Subcutaneous abdominal adipose tissue (tissue), 5 donors: ENCODE measurements around the gene IL4.
A peak's percentile ranks its signal among the peaks of the same experiment; 100 is the strongest.
"Not testable (repeated sequence)": the region's sequence is repeated elsewhere in the genome, so short reads cannot be mapped to it uniquely, and the experiment has no call there.

Experiments
- H3K27ac ChIP-seq: one replicate; pipeline ENCODE4 v1.7.0; 2013; ENCODE audit warnings: low read depth, mild to moderate bottlenecking, inconsistent platforms, low read length, moderate library complexity
- H3K27me3 ChIP-seq, 5 donors: one replicate each; pipeline ENCODE4 v1.7.0; 2013; ENCODE audit warnings: low read length in 5 of 5, inconsistent platforms in 1 of 5; ENCODE audit not compliant: control insufficient read depth in 5 of 5, insufficient read depth in 4 of 5
- H3K36me3 ChIP-seq, 5 donors: one replicate each; pipeline ENCODE4 v1.7.0; 2013; ENCODE audit warnings: low read length in 5 of 5; ENCODE audit not compliant: control insufficient read depth in 5 of 5, insufficient read depth in 5 of 5
- H3K4me1 ChIP-seq, 5 donors: one replicate each; pipeline ENCODE4 v1.7.0; 2013; ENCODE audit warnings: low read length in 5 of 5, mild to moderate bottlenecking in 3 of 5, moderate library complexity in 1 of 5; ENCODE audit not compliant: control insufficient read depth in 5 of 5, insufficient read depth in 5 of 5
- H3K4me3 ChIP-seq, 5 donors: one replicate each; pipeline ENCODE4 v1.7.0; 2013; ENCODE audit warnings: low read length in 5 of 5, low read depth in 1 of 5
- H3K9ac ChIP-seq, 5 donors: one replicate each; pipeline ENCODE4 v1.7.0; 2013; ENCODE audit warnings: low read length in 5 of 5, mild to moderate bottlenecking in 4 of 5, moderate library complexity in 3 of 5
- H3K9me3 ChIP-seq, 5 donors: one replicate each; pipeline ENCODE4 v1.7.0; 2013; ENCODE audit warnings: low read length in 5 of 5; ENCODE audit not compliant: control insufficient read depth in 5 of 5
- donor health status: healthy.
- donor health status: healthy.
- donor health status: healthy.
- donor health status: healthy.
- donor health status: healthy.

Gene IL4

GRCh38 chr5:132673939-132674630 lies at the start of gene IL4:
TSS of gene IL4 (plus strand) at chr5:132673989. CDS start at chr5:132674051, 62 bp downstream.
- Histone ChIP-seq H3K4me3 (no peak within 1 kb of the TSS), H3K27ac (no peak within 1 kb of the TSS), H3K9ac (peak within 1 kb of the TSS in 1 of 5 donors; percentile 14), H3K36me3 (no peaks in the 10 kb centered on the region), H3K9me3 (no peaks in the 10 kb centered on the region), H3K4me1 (peaks cover 0 to 22% (median 12%) of the 10 kb centered on the region in 5 donors), H3K27me3 (no peaks in the 10 kb centered on the region)

GRCh38 chr5:132627470-132627869 lies 46.3 kb upstream of the IL4 start:
- H3K36me3 ChIP-seq: peaks cover 10 to 19% (median 15%) of the 10 kb centered on the region in 5 donors
- H3K9me3 ChIP-seq: no peaks in the 10 kb centered on the region
- H3K9ac ChIP-seq: no peak overlapping the region
- peaks cover 0 to 9% (median 0%) of the 10 kb centered on the region in 5 donors for H3K4me1 ChIP-seq
- H3K27me3 ChIP-seq: no peaks in the 10 kb centered on the region
- no peak overlapping the region for H3K27ac ChIP-seq
- H3K4me3 ChIP-seq: no peak overlapping the region

GRCh38 chr5:132628814-132629213 lies 45.0 kb upstream of the IL4 start:
- H3K4me1 ChIP-seq: peaks cover 0 to 9% (median 0%) of the 10 kb centered on the region in 5 donors
- H3K9me3 ChIP-seq: no peaks in the 10 kb centered on the region
- no peak overlapping the region for H3K27ac ChIP-seq
- no peak overlapping the region for H3K9ac ChIP-seq
- H3K36me3 ChIP-seq: peaks cover 7 to 16% (median 14%) of the 10 kb centered on the region in 5 donors
- H3K27me3 ChIP-seq: no peaks in the 10 kb centered on the region
- no peak overlapping the region for H3K4me3 ChIP-seq

- H3K27me3 ChIP-seq: no peaks in the 10 kb centered on the region
- H3K9ac ChIP-seq: no peak overlapping the region
- peaks cover 7 to 16% (median 14%) of the 10 kb centered on the region in 5 donors for H3K36me3 ChIP-seq
- H3K9me3 ChIP-seq: no peaks in the 10 kb centered on the region
- no peak overlapping the region for H3K4me3 ChIP-seq
- H3K4me1 ChIP-seq: peaks cover 0 to 9% (median 0%) of the 10 kb centered on the region in 5 donors
- no peak overlapping the region for H3K27ac ChIP-seq
Measured at GRCh38 chr5:132629230-132629944, 44.4 kb upstream of the IL4 start.

DNA sequence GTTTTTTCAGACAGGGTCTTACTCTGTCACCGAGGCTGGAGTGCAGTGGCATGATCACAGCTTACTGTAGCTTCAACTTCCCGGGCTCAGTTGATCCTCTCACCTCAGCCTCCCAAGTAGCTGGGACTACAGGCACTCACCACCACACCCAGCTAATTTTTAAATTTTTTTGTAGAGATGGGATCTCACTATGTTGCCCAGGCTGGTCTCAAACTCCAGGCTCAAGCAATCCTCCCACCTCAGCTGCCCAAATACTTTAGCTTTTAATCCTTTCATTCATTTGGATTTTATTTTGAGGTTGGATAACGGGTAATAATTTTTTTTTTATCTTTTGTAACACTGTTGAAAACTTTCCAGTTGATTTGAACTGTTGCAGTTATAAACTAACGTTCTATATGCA lies 40.2 kb upstream of the IL4 start:
- H3K4me1 ChIP-seq, H3K27ac ChIP-seq, H3K9me3 ChIP-seq, H3K9ac ChIP-seq, H3K27me3 ChIP-seq, H3K4me3 ChIP-seq: not testable (repeated sequence)
- H3K36me3 ChIP-seq: peaks cover 20 to 40% (median 25%) of the 10 kb centered on the region in 5 donors

DNA sequence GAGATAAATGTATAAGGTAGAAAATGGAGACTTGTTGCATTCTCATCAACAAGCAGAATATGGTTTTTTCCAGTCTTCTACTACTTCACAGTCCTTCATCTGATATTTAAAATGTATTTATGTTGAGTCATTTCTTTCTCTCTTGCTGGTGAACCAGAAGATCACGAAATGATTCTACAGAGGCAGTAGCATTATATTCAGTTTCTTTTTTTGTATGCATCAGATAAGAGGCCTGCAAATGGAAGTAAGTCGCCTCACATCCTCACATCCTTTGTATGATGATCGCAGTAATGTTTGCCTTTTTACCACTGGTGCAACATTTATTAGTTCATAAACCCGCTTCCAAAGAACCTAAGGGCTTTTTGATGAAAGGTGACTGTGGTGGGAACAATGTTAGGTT lies 37.9 kb upstream of the IL4 start:
- Histone ChIP-seq H3K9me3 (no peaks in the 10 kb centered on the region), H3K27me3 (no peaks in the 10 kb centered on the region), H3K27ac (no peak overlapping the region), H3K4me3 (no peak overlapping the region), H3K36me3 (peaks cover 20 to 55% (median 34%) of the 10 kb centered on the region in 5 donors), H3K4me1 (no peaks in the 10 kb centered on the region), H3K9ac (no peak overlapping the region)

DNA sequence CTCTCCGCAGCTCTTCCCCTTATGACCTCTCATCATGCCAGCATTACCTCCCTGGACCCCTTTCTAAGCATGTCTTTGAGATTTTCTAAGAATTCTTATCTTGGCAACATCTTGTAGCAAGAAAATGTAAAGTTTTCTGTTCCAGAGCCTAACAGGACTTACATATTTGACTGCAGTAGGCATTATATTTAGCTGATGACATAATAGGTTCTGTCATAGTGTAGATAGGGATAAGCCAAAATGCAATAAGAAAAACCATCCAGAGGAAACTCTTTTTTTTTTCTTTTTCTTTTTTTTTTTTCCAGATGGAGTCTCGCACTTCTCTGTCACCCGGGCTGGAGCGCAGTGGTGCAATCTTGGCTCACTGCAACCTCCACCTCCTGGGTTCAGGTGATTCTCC lies 36.5 kb upstream of the IL4 start:
- H3K36me3 ChIP-seq: peaks cover 21 to 58% (median 42%) of the 10 kb centered on the region in 5 donors
- no peaks in the 10 kb centered on the region for H3K27me3 ChIP-seq
- no peaks in the 10 kb centered on the region for H3K9me3 ChIP-seq
- H3K4me3 ChIP-seq: no peak overlapping the region
- no peak overlapping the region for H3K27ac ChIP-seq
- H3K4me1 ChIP-seq: no peaks in the 10 kb centered on the region
- H3K9ac ChIP-seq: no peak overlapping the region

GRCh38 chr5:132639706-132640130 lies 34.1 kb upstream of the IL4 start:
- no peak overlapping the region for H3K9ac ChIP-seq
- H3K27me3 ChIP-seq: no peaks in the 10 kb centered on the region
- no peaks in the 10 kb centered on the region for H3K9me3 ChIP-seq
- no peaks in the 10 kb centered on the region for H3K4me1 ChIP-seq
- H3K4me3 ChIP-seq: no peak overlapping the region
- peaks cover 23 to 70% (median 53%) of the 10 kb centered on the region in 5 donors for H3K36me3 ChIP-seq
- H3K27ac ChIP-seq: no peak overlapping the region

DNA sequence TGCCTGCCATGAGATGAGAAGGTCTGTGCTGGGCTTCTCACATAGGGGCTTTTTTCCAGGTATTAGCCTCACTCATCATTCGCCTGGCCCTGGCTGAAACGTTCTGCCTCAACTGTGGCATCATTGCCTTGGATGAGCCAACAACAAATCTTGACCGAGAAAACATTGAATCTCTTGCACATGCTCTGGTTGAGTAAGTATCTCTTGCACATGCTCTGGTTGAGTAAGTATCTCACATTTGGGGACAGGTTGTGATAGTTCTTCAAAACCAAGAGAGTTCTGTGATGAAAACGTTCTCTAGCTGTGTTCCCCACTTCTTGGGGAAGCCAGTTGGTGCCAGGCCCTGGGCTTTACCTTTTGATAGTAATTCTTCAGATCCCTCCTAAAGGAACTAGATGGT lies 33.2 kb upstream of the IL4 start:
- H3K27me3 ChIP-seq: no peaks in the 10 kb centered on the region
- no peaks in the 10 kb centered on the region for H3K9me3 ChIP-seq
- no peaks in the 10 kb centered on the region for H3K4me1 ChIP-seq
- H3K27ac ChIP-seq: no peak overlapping the region
- H3K4me3 ChIP-seq: no peak overlapping the region
- peaks cover 23 to 68% (median 50%) of the 10 kb centered on the region in 5 donors for H3K36me3 ChIP-seq
- no peak overlapping the region for H3K9ac ChIP-seq

DNA sequence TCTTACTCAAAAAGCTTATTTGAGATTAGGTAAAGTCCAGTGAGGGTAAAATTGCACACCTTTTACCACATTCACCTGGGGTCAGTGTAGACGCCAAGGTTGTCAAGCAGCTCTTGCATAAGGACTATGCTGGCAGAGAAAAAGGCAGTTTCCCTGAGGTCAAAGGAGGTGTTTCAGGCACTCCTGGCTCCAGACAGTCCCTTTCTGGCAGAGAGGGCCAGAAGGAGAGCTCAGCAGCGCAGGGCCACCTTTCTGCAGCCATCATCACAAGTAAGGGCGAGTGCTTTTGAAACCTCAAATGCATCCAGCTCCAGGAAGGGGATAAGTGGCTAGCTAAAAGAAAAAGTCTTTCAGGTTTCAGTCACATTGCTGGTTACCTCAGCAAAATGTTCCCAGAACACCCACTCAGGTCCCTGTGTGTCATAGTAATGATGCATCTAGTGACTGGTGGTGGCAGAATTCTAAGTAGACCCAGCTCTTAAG lies 32.5 kb upstream of the IL4 start:
- Histone ChIP-seq H3K4me3 (no peak overlapping the region), H3K27me3 (no peaks in the 10 kb centered on the region), H3K9me3 (no peaks in the 10 kb centered on the region), H3K36me3 (peaks cover 19 to 65% (median 50%) of the 10 kb centered on the region in 5 donors), H3K9ac (no peak overlapping the region), H3K4me1 (no peaks in the 10 kb centered on the region), H3K27ac (no peak overlapping the region)
